Measurements from ENCODE around the gene LRRC4C. TPM values are rescaled to one million over a fixed set of nuclear protein-coding genes. Genes with fewer than 3 reads are reported as not detected.

Gene LRRC4C
- total and polyA plus RNA-seq, 4 donors = 0.10 to 0.93 (median 0.30) TPM

DNA sequence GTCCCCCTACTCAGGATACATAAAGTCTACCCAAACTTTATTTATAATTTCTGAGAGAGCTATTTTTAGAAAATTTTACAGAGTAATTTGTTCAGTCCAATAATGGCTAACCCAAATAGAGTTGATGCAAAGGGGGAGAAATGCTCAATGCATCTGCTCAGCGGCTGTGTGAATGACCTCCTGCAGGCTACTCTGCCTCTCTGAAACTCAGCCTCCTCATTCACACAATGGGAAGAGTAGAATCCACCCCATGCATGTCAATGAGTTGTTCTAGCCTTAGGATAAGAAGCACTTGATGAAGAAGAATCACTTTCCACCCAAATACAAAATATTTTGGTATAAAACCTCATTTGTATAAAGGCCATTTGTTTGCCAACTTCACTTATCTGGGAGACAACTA lies 1204.0 kb downstream of the LRRC4C start:
- Histone ChIP-seq H3K9me3 (ENCODE audit: control insufficient read depth in 4 of 4, low read length in 3 of 4) (no peaks in the 10 kb centered on the region), H3K36me3 (ENCODE audit: control insufficient read depth in 4 of 4, insufficient read depth in 3 of 4, low read depth in 1 of 4, low read length in 3 of 4) (no peaks in the 10 kb centered on the region), H3K9ac (ENCODE audit: low read depth in 1 of 2, low read length in 2 of 2) (no peak overlapping the region), H3K27me3 (ENCODE audit: control insufficient read depth in 4 of 4, insufficient read depth in 4 of 4, low read length in 3 of 4) (peaks cover 0 to 3% (median 0%) of the 10 kb centered on the region in 4 donors), H3K4me1 (ENCODE audit: control insufficient read depth in 4 of 4, insufficient read depth in 4 of 4, low read length in 3 of 4) (no peaks in the 10 kb centered on the region), H3K27ac (ENCODE audit: low read depth in 1 of 2, low read length in 2 of 2) (no peak overlapping the region), H3K4me3 (ENCODE audit: low read depth in 1 of 3, low read length in 3 of 3) (no peak overlapping the region)
- DNase-seq (ENCODE audit: low spot score) = no peak
- WGBS = 59% methylated on average over 1 of the region's 1 CpG
- no peak for TF ChIP-seq FOXA1 (IDR thresholded peaks at IDR 0.05)
- TF ChIP-seq HNF4G (IDR thresholded peaks at IDR 0.05) = no peak
- no peak for TF ChIP-seq HNF4A (conservative IDR thresholded peaks at IDR 0.05)
- TF ChIP-seq YY1 (IDR thresholded peaks at IDR 0.05) = no peak
- TF ChIP-seq RXRA (IDR thresholded peaks at IDR 0.05) = no peak
- no peak for TF ChIP-seq SP1 (IDR thresholded peaks at IDR 0.05)
- TF ChIP-seq NR2F2 (IDR thresholded peaks at IDR 0.05) = no peak
- no peak for TF ChIP-seq GABPA (IDR thresholded peaks at IDR 0.05 in 1 of 2, conservative IDR thresholded peaks at IDR 0.05 in 1 of 2)
- TF ChIP-seq RAD21 (IDR thresholded peaks at IDR 0.05) = no peak
- TF ChIP-seq, protein P1, sequence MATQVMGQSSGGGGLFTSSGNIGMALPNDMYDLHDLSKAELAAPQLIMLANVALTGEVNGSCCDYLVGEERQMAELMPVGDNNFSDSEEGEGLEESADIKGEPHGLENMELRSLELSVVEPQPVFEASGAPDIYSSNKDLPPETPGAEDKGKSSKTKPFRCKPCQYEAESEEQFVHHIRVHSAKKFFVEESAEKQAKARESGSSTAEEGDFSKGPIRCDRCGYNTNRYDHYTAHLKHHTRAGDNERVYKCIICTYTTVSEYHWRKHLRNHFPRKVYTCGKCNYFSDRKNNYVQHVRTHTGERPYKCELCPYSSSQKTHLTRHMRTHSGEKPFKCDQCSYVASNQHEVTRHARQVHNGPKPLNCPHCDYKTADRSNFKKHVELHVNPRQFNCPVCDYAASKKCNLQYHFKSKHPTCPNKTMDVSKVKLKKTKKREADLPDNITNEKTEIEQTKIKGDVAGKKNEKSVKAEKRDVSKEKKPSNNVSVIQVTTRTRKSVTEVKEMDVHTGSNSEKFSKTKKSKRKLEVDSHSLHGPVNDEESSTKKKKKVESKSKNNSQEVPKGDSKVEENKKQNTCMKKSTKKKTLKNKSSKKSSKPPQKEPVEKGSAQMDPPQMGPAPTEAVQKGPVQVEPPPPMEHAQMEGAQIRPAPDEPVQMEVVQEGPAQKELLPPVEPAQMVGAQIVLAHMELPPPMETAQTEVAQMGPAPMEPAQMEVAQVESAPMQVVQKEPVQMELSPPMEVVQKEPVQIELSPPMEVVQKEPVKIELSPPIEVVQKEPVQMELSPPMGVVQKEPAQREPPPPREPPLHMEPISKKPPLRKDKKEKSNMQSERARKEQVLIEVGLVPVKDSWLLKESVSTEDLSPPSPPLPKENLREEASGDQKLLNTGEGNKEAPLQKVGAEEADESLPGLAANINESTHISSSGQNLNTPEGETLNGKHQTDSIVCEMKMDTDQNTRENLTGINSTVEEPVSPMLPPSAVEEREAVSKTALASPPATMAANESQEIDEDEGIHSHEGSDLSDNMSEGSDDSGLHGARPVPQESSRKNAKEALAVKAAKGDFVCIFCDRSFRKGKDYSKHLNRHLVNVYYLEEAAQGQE (IDR thresholded peaks at IDR 0.05) = no peak
- no peak for TF ChIP-seq JUND (IDR thresholded peaks at IDR 0.05)
- TF ChIP-seq, protein P2, sequence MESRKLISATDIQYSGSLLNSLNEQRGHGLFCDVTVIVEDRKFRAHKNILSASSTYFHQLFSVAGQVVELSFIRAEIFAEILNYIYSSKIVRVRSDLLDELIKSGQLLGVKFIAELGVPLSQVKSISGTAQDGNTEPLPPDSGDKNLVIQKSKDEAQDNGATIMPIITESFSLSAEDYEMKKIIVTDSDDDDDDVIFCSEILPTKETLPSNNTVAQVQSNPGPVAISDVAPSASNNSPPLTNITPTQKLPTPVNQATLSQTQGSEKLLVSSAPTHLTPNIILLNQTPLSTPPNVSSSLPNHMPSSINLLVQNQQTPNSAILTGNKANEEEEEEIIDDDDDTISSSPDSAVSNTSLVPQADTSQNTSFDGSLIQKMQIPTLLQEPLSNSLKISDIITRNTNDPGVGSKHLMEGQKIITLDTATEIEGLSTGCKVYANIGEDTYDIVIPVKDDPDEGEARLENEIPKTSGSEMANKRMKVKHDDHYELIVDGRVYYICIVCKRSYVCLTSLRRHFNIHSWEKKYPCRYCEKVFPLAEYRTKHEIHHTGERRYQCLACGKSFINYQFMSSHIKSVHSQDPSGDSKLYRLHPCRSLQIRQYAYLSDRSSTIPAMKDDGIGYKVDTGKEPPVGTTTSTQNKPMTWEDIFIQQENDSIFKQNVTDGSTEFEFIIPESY (IDR thresholded peaks at IDR 0.05) = no peak
- TF ChIP-seq, protein P3, sequence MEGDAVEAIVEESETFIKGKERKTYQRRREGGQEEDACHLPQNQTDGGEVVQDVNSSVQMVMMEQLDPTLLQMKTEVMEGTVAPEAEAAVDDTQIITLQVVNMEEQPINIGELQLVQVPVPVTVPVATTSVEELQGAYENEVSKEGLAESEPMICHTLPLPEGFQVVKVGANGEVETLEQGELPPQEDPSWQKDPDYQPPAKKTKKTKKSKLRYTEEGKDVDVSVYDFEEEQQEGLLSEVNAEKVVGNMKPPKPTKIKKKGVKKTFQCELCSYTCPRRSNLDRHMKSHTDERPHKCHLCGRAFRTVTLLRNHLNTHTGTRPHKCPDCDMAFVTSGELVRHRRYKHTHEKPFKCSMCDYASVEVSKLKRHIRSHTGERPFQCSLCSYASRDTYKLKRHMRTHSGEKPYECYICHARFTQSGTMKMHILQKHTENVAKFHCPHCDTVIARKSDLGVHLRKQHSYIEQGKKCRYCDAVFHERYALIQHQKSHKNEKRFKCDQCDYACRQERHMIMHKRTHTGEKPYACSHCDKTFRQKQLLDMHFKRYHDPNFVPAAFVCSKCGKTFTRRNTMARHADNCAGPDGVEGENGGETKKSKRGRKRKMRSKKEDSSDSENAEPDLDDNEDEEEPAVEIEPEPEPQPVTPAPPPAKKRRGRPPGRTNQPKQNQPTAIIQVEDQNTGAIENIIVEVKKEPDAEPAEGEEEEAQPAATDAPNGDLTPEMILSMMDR (IDR thresholded peaks at IDR 0.05; ENCODE audit: low read depth, low read length, missing input control) = no peak
- TF ChIP-seq, protein P4, sequence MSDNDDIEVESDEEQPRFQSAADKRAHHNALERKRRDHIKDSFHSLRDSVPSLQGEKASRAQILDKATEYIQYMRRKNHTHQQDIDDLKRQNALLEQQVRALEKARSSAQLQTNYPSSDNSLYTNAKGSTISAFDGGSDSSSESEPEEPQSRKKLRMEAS (IDR thresholded peaks at IDR 0.05) = no peak
- TF ChIP-seq TAF1 (conservative IDR thresholded peaks at IDR 0.05) = no peak
- TF ChIP-seq, protein P5, sequence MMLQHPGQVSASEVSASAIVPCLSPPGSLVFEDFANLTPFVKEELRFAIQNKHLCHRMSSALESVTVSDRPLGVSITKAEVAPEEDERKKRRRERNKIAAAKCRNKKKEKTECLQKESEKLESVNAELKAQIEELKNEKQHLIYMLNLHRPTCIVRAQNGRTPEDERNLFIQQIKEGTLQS (IDR thresholded peaks at IDR 0.05) = no peak
- TF ChIP-seq FOXA2 (IDR thresholded peaks at IDR 0.05) = no peak
- no peak for TF ChIP-seq EGR1 (IDR thresholded peaks at IDR 0.05; ENCODE audit: low read depth in 2 of 2)

Measured in liver (tissue), 9 donors.